NCI-H187 (cell line): Measurements from ENCODE around the gene TUBGCP3.
"Not testable (repeated sequence)": the region's sequence is repeated elsewhere in the genome, so short reads cannot be mapped to it uniquely, and the experiment has no call there.

Source experiments
- DNase-seq, 2 experiments: peaks; one replicate each; lab custom pipeline; 2025; lab: John Stamatoyannopoulos, UW

The TUBGCP3 gene

DNA sequence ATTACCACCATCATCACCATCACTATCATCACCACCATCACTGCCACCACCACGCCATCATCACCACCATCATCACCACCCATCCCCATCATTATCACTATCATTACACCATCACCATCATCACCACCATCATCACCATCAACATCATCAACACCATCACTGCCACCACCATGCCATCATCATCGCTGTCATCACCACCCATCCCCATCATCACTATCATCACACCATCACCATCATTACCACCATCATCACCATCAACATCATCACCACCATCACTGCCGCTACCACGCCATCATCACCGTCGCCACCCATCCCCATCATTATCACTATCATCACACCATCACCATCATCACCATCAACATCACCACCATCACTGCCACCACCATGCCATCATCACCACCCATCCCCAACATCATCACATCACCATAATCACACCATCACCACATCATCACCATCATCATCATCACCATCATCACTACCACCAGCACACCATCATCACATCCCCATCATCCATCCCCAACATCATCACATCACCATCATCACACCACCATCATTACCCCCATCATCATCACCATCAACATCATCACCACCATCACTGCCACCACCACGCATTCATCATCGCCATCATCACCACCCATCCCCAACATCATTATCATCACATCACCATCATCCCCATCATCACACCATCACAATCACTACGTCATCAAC, 61.7 kb downstream of the TUBGCP3 start:
- no peak for DNase-seq

DNA sequence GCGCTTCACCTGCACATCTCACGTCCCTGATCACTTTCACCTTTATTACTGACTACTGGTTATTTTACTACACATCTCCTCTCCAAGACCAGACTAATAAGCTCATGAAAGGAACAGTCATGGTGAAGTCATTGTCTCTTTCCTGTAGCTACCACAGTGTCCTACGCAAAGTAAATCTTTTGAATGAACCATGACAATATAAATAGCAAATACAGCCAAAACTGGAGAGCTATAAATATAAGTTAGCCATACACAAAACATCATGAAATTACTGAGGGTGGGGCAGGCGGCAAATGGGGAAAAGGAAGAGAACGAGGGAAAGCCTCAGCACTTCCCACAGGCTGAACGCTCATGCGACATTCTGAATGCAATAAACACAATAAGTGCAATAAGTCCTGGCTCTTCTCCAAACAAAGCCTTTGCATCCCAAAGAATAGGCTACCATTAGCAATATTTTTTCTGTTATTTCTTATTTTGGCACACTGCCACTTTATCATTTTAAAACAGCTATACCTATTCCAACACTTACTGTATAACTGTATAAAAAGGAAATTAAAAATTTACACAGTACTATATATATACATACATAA, 62.5 kb downstream of the TUBGCP3 start:
- DNase-seq: no peak

DNA sequence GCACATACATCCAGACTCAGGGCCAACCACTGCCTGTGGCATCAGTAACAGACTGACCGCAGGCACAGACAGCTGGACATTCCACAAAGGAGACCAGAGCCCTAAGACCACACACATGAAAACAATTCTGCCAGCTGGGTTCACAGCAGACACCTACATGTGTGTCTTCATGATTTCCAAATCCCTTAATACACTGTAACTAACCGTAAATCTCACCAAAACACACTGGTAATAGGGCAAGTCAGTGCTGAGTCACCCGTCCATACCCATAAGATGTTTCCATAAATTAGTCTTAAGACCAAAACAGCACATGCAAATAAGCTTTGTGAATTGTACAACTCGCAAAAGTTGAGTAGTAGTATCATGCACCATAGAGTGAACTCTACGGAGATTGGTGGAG, 65.4 kb downstream of the TUBGCP3 start:
- DNase-seq: no peak

DNA sequence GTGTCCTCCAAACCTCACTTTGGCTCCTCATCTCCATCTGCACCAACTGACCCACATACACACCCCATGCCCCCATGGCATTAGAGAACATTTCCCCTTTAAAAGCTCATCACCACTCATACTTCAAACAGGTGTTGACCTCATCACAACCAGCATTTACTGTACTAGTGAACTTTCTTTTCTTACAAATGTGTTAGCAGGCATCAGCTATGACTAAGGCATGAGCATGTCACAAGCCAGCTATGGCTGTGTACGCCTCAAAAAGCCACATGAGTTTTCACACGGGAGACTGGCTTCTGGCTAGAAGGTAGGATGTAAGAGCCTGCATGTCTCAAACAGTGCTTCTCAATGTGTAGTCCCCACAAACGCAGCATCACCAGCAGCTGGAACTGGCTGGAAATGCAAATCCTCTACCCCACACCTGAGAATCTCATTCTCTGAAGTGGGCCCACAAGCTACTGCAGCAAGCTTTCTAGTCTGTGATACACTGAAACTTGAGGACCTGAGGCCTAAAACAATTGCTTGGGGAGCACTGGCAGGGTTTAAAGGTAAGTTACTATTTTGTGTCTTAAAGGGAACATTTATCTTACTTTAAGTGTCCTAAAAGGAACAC, 66.8 kb downstream of the TUBGCP3 start:
- no peak for DNase-seq

DNA sequence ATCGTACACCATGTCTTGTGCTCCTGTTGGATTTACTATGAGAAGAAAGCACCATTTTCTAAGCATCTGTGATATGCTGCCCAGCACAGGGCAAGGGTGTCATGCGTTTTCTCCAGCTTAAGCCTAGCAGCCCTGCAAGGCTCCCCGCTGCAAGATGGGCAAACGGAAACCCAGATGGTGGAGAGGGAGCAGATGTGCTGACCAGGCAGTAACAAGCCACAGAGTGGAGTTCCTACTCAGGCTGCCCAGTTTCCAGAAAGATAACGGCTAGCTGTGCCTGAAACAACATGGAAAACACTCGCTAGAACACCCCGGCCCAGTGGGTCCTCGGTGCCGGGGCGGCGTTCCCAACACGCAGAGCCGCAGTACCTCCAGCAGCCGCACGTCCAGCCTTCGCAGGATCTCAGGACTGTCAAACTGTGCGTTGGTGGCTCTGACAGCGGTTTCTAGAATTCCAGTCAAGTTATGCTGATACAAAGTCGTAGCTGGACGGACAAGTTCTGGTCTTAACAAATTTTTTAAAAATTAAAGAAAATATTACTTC, 68.4 kb downstream of the TUBGCP3 start:
- DNase-seq: no peak

DNA sequence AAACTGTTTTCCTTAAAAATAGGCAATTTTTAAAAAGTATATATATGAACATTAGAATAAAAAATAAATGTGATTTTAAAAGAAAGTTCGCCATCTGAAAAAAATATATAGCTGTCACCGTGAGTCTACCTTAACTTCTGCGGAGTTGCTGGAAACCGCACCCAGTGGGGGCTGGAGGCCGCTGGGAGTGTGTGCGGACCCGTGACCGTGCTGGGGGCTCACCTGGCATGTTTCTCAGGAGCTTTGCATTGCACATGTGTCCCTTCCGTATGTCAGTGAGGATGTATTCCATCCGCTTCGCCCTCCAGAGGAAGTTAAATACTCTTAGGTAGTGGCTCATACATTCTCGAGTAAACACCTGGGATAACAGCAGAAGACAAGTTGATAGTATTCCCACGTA, 71.7 kb downstream of the TUBGCP3 start:
- no peak for DNase-seq

DNA sequence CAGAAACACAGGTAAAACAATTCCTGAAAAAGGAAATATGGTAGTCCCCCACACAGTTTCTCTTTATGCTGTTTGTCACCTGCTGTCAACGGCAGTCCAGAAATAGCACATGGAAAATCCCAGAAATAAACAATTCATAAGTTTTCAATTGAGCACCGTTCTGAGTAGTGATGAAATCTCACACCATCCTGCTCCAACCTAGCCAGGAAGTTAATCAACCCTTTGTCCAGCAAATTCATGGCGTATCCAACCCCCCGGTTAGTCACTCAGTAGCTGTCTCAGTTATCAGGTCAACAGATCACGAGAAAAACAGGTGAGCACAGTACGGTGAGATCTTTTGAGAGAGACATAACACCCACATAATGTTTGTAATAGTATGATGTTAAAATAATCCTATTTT, 74.2 kb downstream of the TUBGCP3 start:
- no peak for DNase-seq

DNA sequence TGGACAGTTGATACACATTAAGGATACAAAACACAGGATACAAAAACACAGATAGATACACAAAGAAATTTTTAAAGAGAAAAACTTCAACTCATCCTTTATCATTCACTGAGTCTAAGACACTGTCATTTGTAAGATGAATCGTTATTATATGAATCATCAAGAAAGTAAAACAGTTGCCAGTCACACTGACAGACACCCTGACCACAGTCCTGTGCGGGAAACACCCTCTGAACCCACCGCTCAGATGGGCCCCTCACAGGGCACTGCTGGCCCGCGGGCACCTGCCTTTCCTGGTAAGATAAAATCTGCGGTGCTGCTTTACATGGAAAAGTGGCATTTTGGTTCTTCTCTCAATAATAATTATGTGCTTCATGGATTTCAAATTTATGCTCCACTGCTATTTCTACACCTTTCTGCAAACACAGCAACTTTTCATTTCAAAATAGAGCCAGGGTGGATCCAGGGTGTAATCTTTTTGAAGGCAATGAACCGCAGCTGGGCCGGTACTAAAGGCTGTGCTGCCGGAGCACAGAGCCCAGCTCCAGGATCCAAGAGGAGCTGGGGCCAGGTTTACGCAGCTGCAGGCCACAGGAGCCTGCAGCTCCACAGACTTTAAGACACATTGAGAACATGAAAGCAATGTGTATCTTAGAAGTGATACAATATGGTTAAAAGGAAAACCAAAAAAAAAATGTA, 76.8 kb downstream of the TUBGCP3 start:
- no peak for DNase-seq

DNA sequence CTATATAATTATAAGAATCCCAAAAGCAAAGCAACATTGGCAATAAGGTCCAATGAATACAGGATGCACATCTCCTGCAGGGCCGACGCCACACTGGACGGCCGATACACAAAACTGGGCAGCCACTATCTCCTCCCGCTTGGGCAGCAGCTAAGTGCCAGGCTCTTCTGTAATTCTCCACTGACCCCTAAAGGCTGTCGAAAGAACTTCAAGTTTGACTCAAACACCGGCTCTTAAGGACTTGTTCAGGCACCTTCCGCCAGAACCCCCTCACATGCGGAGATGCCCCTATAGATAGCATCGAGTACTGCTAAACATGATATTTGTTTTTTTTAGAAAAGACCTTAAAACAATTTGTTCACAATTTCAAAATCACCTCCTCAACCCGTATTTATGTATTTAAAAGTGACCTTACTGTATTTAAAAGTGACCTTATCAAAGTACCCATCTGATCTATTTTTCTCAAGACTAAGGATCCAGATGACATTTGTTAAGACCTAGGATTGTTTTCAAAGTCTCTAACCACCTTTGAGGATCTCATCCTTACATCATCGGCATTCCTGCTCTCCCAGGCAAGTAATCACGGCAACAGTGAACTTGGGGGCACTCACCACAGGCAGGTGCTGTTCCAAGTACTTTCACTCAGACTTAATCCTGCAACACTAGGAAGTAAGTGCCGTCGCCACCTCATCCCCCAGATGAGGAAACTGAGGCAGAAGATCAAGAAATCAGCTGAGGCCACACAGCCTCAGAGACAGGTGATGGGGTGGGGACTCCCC, 77.8 kb downstream of the TUBGCP3 start:
- DNase-seq: peak in 1 of 2 experiments; percentile 20

DNA sequence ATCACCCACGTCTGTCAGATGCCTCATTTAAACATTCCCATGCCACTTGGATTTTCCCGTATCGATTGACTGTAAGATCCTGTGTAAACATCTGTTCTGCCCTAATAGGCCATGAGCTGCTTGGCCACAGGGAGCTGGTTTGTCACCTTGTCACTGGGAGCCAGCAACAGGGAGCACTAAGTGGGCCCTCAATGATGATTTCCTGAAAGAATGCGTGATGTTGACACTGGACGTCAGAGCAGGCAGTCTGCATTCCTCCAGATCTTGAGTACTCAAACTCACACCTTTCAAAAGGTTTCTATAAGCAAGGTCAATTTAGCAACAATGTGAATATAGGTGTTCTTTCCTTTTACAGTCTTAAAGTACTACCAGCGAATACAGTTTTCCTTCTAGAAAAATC, 78.8 kb downstream of the TUBGCP3 start:
- no peak for DNase-seq

DNA sequence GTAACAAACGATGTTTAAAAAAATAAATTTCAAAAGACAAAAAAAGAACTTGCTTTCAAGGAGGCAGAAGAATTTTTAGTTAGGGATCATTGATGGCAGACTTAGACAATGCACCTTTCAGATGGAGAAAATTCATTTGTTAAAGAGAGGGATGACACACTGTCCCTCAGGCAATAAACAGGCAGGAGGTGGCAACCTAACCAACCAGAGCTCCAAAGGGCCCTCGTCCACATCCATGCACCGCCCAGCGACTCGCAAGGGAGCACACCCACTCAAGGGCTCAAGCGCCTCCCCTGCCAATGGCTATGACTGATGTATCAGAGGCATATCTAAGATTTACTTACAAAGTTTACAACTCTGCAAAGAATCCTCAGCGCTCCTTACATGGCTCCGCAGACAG, 81.9 kb downstream of the TUBGCP3 start:
- DNase-seq: no peak

DNA sequence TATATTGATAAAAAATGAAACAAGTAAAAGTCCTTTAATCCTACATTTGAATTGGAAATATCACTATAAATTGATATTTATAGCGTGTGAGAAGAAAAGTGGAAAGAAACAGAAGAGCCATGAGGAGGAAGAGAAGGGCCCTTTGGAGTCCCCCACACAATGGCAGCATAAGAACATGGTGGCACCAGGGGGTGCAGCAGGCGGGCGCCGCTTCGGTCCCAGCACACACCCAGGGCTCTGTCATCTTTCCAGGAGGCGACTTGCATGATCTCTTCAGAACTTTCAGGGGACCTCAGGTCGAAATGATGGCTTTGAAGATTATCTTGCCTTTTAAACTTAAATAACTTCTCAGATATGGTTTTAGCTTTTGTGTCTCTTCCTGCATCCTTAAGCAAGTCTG, 91.8 kb downstream of the TUBGCP3 start:
- no peak for DNase-seq

DNA sequence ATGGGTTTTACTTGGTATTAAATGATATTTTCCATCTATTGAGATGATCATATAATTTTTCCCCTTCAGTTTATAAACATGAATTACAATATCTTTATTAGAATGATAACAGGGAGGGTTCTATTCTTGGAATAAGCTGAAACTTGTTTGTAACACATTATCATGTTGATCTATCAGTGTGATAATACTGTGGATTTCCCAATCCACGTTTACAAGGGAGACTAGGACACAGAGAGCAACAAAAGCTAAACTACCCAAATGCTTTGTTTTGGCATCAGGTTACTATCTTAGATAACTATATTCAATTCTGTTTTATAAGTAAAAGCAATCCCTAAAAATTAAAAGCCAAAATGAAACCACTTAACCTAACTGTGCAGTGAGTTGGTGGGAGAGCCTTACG, 92.5 kb downstream of the TUBGCP3 start:
- no peak for DNase-seq

DNA sequence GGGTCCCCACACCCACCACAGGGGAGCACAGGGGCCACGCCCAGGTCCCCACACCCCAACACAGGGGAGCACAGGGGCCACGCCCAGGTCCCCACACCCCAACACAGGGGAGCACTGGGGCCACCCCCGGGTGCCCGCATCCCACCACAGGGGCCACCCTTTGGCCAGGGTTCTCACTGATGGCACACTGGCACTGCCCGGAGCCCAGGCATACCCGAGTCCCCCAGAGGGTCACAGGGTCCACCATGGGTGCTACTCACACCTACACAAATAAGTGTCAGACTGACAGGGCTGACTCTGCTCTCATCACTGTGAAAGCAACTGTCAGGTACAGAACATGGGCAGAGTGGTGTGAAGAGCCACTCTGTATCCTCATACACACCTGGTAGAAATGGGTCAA, 98.8 kb downstream of the TUBGCP3 start:
- no peak for DNase-seq

DNA sequence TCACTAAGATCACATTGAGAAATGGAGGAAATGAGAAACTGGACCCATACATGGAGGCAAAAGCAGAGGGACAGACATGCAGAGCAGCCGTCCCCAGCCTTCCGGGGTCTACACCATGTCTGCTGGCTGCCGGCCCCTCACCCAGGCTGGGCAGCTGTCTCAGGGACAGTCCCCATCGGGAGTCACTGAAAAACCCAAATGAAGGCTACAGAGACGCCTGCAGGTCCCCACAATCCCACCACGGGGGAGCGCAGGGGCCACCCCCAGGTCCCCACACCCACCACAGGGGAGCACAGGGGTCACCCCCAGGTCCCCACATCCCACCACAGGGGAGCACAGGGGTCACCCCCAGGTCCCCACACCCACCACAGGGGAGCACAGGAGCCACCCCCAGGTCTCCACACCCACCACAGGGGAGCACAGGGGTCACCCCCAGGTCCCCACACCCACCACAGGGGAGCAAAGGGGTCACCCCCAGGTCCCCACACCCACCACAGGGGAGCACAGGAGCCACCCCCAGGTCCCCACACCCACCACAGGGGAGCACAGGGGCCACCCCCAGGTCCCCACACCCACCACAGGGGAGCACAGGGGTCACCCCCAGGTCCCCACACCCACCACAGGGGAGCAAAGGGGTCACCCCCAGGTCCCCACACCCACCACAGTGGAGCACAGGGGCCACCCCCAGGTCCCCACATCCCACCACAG, 99.5 kb downstream of the TUBGCP3 start:
- not testable (repeated sequence) for DNase-seq

DNA sequence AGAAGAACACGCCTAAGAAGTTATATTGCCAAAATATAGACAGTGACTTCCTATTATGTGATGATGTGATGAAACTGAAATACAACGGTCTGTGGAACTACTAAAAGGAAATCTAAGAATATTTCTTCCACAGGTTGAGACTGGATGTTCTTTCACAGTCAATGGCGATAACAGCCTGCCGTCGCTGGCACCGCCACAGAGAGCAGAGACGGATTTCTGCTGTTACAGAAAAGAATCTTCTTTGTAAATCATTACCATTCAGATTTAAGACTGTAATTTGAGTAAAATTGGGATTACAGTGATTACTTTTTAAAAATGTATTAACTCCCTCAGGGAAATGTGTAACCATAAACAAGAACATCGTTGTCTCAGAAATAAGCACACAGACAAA, 100.8 kb downstream of the TUBGCP3 start:
- DNase-seq: no peak

DNA sequence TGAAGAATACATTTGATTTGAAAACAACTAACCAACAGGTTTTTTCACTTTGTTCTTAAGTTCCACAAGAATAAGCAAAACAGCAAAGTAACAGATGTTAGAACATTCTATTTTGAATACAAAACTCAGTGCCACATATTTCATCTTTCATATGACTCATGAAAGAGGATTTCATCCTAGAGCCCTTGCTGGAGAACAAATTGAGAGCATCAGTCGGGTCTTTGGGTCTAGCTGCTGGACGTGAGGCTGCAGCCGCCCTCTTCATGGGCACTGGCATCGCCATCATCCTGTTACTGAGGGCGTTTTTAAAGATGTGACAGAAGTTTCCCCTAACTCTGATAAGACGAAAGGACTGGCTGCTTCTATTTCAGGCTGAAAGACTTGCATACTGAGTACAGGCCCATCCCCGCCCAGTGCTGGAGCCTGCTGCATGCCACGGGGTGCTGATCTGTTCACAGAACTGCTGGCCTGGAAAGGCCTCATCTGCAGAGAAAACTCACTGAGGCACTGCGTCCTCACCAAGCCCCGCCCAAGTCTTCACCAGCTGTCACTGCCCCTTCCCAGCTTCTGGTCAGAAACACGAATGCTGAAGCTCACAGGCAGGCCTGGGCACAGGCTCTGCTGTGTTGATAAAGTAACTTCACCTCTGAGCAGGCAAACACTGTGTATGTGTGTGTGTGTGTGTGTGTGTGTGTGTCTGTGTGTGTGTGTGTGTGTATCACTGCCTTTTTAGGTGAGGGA, 101.4 kb downstream of the TUBGCP3 start:
- DNase-seq: no peak

DNA sequence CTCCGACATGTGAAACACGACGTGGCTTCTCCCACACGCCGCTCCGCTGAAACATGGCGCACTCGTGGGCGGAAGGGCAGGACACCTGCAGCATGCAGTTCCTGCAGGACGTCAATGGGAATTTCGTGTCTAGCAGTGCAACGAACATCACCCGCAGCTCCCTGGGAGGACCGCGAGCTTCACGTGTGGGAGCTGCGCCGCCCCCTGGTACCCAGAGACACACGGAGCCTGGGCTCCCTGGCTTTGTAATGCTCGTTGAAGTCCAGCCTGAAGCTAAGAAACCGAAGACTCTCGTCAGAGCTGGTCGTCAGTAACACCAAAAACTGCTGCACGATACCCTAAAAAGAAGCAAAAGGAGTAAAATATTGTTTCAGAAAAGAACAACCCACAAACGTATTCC, 102.1 kb downstream of the TUBGCP3 start:
- DNase-seq: not testable (repeated sequence)

DNA sequence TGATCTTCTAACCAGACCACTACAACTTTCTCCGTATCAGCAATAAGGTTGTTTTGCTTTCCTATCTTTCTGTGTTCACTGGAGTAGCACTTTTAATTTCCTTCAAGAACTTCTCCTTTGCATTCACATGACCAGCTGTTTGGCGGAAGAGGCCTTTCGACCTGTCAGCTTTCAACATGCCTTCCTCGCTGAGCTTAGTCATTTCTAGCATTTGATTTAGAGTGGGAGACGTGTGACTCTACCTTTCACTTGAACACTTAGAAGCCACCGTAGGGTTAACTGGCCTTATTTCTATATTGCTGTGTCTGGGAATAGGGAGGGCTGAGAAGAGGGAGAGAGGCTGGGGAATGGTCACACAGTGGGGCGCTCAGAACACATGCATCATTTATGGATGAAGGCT, 104.7 kb downstream of the TUBGCP3 start:
- DNase-seq: no peak

DNA sequence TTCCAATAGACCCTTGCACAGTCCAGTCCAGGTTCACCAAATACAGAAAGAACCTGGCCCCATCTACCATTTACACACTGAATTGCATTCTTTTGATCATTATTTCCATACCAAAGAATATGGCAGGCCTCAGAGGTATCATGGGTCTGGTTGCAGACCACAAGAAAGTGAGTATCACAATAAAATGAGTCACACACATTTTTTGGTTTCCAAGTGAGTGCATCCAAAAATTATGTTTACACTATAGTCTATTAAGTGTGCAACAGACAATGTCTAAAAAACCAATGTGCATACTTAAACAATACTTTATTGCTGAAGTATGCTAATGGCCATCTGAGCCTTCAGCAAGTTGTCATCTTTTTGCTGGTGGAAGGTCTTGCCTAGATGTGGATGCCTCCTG, 106.5 kb downstream of the TUBGCP3 start:
- DNase-seq: no peak

DNA sequence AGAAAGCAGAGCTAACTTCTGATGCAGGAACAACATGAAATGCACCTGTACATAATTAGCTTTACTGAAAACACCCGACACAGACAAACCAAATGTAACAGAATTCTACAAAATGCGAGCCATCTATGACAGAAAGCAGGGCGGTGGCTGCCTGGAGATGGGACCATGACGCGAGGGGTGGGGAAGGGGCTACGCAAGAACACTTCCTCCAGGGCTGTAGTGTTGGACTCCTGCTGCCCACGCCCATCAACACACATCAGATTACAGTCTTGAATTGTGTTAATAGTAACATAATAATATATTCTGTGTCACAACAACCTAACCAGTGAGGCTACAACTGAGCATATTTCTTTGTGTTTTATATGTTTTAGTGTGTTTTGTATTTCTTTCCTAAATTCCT, 108.6 kb downstream of the TUBGCP3 start:
- DNase-seq: no peak
